ENCODE measurements around the gene H2AZ1. TPM values are rescaled to one million over a fixed set of nuclear protein-coding genes. Genes with fewer than 3 reads are reported as not detected.
A peak's percentile ranks its signal among the peaks of the same experiment; 100 is the strongest.

H2AZ1 gene
- total RNA-seq, 1 donor from 2014 or later, result 574 TPM

DNA sequence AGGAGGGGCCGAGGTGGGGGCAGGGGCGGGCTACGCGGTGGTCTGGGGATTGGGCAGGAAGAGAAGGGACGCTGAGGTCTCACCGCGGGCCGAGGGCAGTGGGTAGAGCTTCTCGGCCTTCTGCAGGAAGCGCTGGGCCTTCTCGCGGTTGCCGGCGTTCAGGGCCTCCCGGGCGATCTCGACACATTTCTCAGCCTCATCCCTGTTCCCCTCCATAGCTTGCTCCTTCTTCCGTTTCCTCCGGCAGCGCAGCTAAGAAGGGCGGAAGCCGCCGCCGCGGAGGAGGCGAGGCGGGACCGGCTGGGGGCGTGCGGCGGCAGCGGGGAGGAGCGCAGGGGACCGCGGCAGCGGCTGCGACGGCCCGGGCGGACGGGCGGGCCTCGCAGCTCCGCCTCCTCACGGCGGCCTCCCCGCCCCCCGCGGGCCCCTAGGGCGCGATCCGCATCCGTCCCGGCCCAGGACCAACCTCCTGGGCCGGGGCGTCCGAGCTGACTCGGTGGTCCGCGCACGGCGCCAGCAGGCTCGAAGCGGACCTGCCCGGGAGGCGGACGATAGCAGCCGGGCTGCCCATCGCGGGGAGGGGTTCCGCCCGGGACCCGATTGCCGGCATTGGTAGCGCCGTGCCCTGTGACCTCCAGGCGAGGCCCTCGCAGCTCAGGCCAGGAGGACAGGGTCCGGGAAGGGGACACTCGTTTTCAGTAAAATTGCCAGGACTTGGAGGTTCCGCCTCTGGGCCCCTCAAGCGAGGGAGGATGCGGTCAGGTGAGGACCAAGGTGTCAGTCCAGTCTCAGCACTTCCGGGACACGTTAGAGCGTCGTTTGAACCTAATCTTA is 3.5 kb downstream of the H2AZ1 start, which contains the start of gene DNAJB14:
DNAJB14 (minus strand) TSS at position 263 of the 834 bp plus-strand sequence; CDS start at position 216, 47 bp downstream.
- peak; percentile 41 for DNase-seq (ENCODE audit: low read depth, low spot score)

DNA sequence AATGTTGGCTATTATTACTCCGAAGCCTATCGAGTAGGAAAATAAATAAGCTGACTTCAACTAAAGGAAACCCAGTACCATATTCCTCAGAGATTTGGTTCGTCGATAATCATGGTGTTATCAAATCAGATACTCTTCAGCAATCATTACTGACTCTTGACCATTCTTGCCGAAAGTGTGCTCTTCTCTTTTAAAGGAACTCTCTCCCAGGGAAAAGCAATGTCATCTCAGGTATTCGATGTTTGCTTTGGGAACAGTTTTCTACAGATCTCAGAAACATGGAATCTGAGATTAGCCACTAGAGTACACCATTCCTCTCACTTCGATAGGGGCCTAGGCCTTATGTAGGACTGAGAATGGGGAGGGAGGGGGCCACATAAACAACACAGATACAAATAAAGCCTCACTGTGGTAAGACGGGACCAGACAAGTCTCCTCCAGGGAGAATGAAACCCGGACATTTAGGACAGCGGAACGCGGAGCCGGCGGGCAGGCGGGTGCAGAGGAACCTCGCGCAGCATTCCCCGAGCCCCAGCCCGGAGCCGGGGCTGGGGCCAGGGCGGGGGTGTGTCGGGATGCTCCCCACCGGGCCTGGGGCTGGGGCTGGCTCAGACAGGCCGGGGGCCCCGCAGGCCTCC is 4.2 kb downstream of the H2AZ1 start:
- no peak for DNase-seq (ENCODE audit: low read depth, low spot score)

DNA sequence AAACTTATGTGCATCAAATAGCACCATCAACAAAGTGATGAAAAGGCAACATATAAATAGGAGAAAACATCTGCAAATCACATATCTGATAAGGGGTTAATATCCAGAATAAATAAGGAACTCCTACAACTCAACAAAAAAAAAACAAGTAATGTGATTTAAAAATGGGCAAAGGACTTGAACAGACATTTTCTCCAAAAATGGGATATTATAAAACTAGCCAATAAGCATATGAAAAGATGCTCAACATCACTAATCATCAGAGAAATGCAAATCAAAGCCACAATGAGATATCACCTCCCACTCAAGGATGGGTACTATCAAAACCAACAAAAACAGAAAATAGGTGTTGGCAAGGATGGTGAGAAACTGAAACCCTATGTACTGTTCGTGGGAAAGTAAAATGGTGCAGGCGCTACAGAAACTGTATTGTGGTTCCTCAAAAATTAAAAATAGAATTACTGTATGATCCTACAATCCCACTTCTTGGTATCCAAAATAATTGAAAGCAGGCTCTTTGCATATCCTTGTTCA is 6.1 kb downstream of the H2AZ1 start:
- no peak for DNase-seq (ENCODE audit: low read depth, low spot score)

DNA sequence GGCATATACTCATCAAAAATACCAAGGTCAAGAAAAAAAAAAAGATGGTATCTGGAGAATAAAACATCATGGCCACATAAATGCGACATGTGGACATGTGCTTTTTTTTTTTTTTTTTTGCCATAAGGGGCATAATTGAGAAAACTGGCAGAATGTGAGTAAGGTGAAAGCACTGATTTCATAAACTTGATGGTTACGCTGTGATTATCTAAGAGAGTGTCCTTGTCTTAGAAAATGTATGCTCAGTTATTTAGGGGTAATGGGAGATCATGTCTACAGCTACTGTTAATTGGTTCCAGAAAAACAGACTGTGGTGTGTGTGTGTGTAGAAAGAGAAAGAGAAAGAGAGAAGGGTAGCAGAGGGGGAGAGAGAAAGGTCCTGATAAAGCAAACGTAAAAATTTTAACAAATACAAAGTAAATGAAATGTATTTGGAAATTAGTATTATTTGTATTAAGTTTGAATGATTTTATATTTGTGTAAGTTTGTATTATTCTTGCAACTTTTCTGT is 11.8 kb downstream of the H2AZ1 start:
- no peak for DNase-seq (ENCODE audit: low read depth, low spot score)

DNA sequence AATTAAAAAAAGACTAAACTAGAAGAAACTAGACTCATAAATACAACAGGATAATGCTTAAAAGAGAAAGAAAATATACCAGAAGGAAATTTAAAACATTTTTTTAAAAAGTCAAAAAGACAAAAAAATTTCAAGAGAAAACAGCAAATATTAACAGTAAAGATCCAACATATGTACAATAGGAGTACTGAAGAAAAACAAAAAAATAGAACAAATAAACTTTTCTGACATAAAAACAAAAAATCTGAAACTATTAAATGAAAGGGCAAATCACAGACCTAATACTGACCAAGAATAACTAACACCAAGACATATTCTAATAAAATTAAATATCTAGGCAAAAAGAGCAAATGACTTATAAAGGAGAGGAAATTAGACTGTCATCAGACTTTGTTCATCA is 15.2 kb downstream of the H2AZ1 start:
- DNase-seq (ENCODE audit: low read depth, low spot score), result no peak

DNA sequence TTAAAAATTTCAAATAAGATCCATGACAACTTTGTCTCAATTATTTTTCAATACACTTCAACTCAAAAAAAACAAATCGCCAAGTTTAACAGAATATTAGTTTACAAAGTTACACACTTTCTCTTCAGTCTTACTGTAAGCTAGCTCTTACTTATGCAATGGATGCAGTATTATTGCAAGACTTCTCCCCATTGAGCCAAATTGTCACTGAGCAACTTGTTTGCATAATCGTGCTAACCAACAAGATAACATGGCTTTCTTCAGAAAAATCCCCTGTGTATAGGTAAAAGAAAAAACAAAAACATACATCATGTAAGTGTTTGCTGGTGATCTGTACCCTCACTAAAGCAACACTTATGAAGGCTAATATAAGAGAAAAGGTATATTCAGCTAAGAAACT is 22.5 kb downstream of the H2AZ1 start:
- DNase-seq (ENCODE audit: low read depth, low spot score), result no peak

DNA sequence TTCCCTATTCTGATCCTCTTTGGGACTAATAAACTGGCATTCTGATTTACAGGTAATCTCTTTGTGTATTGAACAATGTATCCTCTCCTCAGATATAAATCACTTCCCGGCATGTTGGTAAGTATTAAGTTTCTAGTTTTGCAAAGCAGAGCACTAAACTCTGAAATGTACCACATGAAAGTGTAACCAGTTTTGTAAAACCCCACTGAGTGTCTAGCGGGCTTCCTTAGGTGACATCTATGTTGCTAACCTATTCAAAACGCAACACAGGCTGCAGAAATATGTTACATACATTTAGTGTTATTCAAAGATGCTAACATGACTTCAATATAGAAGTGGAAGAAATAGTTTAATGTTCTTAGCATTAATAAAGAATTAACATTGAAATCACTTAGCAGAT is 28.9 kb downstream of the H2AZ1 start:
- no peak for DNase-seq (ENCODE audit: low read depth, low spot score)

DNA sequence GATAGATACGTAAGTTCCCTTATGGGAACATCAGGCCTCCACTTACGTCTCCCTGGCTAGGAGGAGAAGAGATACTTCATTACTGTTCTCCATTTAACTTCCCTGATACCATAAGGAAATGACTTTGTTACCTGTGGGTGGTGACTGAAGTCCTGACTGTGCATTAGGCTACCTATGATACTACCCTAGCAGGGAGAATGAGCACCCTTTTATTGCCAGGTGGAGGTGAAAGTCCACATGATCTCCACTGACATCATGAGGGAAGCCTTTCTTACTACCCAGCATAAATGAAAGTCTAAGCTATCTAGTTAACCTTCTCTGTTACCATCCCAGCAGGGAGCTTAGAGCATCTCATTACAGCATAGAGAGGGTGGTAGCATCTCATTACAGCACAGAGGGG is 31.4 kb downstream of the H2AZ1 start:
- no peak for DNase-seq (ENCODE audit: low read depth, low spot score)

DNA sequence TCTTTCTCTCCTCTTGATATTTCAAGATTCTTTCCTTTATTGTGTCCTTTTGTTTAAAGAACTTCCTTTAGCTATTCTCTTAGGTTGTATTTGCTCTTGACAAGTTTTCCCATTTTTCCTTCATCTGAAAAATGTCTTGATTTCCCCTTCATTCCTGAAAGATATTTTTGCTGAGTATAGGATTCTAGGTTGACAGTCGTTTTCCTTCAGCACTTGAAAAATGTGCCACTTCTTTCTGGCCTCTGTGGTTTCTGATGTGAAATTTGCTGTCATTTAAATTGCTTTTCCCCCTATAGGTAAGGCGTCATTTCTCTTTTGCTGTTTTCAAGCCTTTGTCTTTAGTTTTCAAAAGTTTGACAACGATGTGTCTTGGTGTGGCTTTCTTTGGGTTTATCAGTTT is 32.5 kb downstream of the H2AZ1 start:
- no peak for DNase-seq (ENCODE audit: low read depth, low spot score)

DNA sequence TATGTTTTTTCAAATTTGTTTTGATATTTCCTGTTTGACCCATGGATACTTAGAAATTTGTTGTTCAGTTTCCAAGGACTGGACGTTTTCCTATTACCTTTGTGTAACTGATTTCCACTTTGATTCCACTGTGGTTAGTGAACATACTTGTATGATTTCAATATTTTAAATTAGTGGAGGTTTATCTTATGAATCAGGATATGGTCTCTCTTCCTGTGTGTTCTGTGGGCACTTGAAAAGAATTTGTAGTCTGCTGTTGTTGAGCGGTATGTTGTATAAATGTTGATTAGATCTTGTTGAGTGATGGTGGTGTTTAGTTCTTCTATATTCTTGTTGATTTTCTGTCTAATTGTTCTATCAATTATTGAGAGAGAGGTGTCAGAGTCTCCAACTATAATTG is 34.6 kb downstream of the H2AZ1 start:
- DNase-seq (ENCODE audit: low read depth, low spot score), result no peak

Other genes with a start within 250 kb of the H2AZ1 start
- gene DAPP1, start 133.4 kb downstream of the H2AZ1 start, total RNA-seq, result not detected in 2 replicates
- 32.8 and 37.6 TPM in 2 replicates for gene LAMTOR3, start 55.8 kb downstream of the H2AZ1 start, total RNA-seq
- 74.5 and 127 TPM in 2 replicates for gene DNAJB14, start 3.7 kb downstream of the H2AZ1 start, total RNA-seq
- gene DDIT4L, start 240.2 kb upstream of the H2AZ1 start, total RNA-seq, result 1.9 and 13.7 TPM in 2 replicates

Data from pulmonary artery endothelial cell (primary cell).